Right lung (tissue), 5 donors: ENCODE measurements around the gene SLC24A3. TPM values are rescaled to one million over a fixed set of nuclear protein-coding genes. Genes with fewer than 3 reads are reported as not detected.

Experiments
- DNase-seq, 2 donors: peaks; one replicate each; pipeline ENCODE4 v3.0.0-alpha.2; 2013
- polyA plus RNA-seq, 5 donors: library from polyadenylated mRNA; unstranded; fragments of 120-200 nt; gene quantifications; one replicate each; pipeline versions ENCODE4 v1.2.1 to v1.2.3, GENCODE V29; 2013; ENCODE audit warnings: inconsistent platforms in 1 of 5, low replicate concordance in 1 of 5; ENCODE audit not compliant: insufficient read length in 5 of 5, insufficient read depth in 1 of 5

SLC24A3 gene
- polyA plus RNA-seq, 5 donors = 5.9 to 8.1 (median 6.8) TPM

- no peak for DNase-seq
Measured at GRCh38 chr20:19338960-19339359, 126.5 kb downstream of the SLC24A3 start.

- DNase-seq = peak in 1 of 2 donors; percentile 15
Measured at GRCh38 chr20:19341348-19342053, 129.1 kb downstream of the SLC24A3 start.

- DNase-seq = no peak
Measured at GRCh38 chr20:19344341-19344740, 131.9 kb downstream of the SLC24A3 start.

- no peak for DNase-seq
Measured at GRCh38 chr20:19347943-19348456, 135.6 kb downstream of the SLC24A3 start.

- DNase-seq = no peak
Measured at GRCh38 chr20:19348582-19348981, 136.1 kb downstream of the SLC24A3 start.

GRCh38 chr20:19349879-19350278 lies 137.4 kb downstream of the SLC24A3 start:
- DNase-seq = no peak

GRCh38 chr20:19351542-19351941 lies 139.1 kb downstream of the SLC24A3 start:
- no peak for DNase-seq

- DNase-seq = no peak
Measured at GRCh38 chr20:19354950-19355349, 142.5 kb downstream of the SLC24A3 start.

- no peak for DNase-seq
Measured at GRCh38 chr20:19361790-19362189, 149.3 kb downstream of the SLC24A3 start.

GRCh38 chr20:19363476-19363875 lies 151.0 kb downstream of the SLC24A3 start:
- DNase-seq = no peak

GRCh38 chr20:19367591-19367990 lies 155.1 kb downstream of the SLC24A3 start:
- no peak for DNase-seq

GRCh38 chr20:19368351-19368750 lies 155.9 kb downstream of the SLC24A3 start:
- DNase-seq = no peak

- no peak for DNase-seq
Measured at GRCh38 chr20:19370076-19371075, 157.9 kb downstream of the SLC24A3 start.

- no peak for DNase-seq
Measured at GRCh38 chr20:19371112-19371511, 158.7 kb downstream of the SLC24A3 start.

- DNase-seq = no peak
Measured at GRCh38 chr20:19374216-19374615, 161.8 kb downstream of the SLC24A3 start.

GRCh38 chr20:19375395-19375794 lies 163.0 kb downstream of the SLC24A3 start:
- DNase-seq = no peak

- DNase-seq = no peak
Measured at GRCh38 chr20:19375801-19376200, 163.4 kb downstream of the SLC24A3 start.

GRCh38 chr20:19376451-19377229 lies 164.2 kb downstream of the SLC24A3 start:
- DNase-seq = no peak

GRCh38 chr20:19378058-19378457 lies 165.6 kb downstream of the SLC24A3 start:
- no peak for DNase-seq

- DNase-seq = no peak
Measured at GRCh38 chr20:19380211-19380610, 167.8 kb downstream of the SLC24A3 start.

GRCh38 chr20:19381947-19382346 lies 169.5 kb downstream of the SLC24A3 start:
- no peak for DNase-seq
